Spinal cord (tissue), 10 donors: ENCODE measurements around the gene DAGLA. TPM values are rescaled to one million over a fixed set of nuclear protein-coding genes. Genes with fewer than 3 reads are reported as not detected.
"Not testable (repeated sequence)": the region's sequence is repeated elsewhere in the genome, so short reads cannot be mapped to it uniquely, and the experiment has no call there.

Source experiments
- DNase-seq, 6 donors: peaks; one replicate each; pipeline versions ENCODE4 v3.0.0 to v3.0.0-alpha.2; 2013 to 2015; ENCODE audit warnings: low spot score in 6 of 6, low read depth in 4 of 6
- H3K27ac ChIP-seq: one replicate; pipeline ENCODE4 v1.5.1; 2013; ENCODE audit warnings: low read depth, low read length, control low read depth
- H3K27me3 ChIP-seq: one replicate; pipeline ENCODE4 v1.6.1; 2013; ENCODE audit warnings: low read length; ENCODE audit not compliant: control insufficient read depth, insufficient read depth
- H3K36me3 ChIP-seq: one replicate; pipeline ENCODE4 v1.6.1; 2013; ENCODE audit warnings: low read length; ENCODE audit not compliant: control insufficient read depth, insufficient read depth
- H3K4me1 ChIP-seq: one replicate; pipeline ENCODE4 v1.6.1; 2013; ENCODE audit warnings: low read length; ENCODE audit not compliant: control insufficient read depth, insufficient read depth
- H3K4me3 ChIP-seq: one replicate; pipeline ENCODE4 v1.5.1; 2013; ENCODE audit warnings: low read depth, low read length, control low read depth
- H3K9me3 ChIP-seq: one replicate; pipeline ENCODE4 v1.6.1; 2013; ENCODE audit warnings: low read length; ENCODE audit not compliant: control insufficient read depth, insufficient read depth
- WGBS: methylation state at CpG from one replicate; pipeline ENCODE4 v1.1.5; 2013; ENCODE audit warnings: missing lambda C conversion rate; ENCODE audit not compliant: insufficient coverage; 5-methylcytosine and 5-hydroxymethylcytosine counted together
- polyA plus RNA-seq, 2 donors: library from polyadenylated mRNA; unstranded; fragments of 120-200 nt; gene quantifications; one replicate each; pipeline ENCODE4 v1.2.1, GENCODE V29; 2013; ENCODE audit not compliant: insufficient read length in 2 of 2
- total RNA-seq, 2 donors: library from RNA; depleted of rRNA in 1 of 2; stranded (reverse); fragments of 120-200 nt in 1 of 2; fragments of >200 nt in 1 of 2; gene quantifications; one replicate each; pipeline versions ENCODE4 v1.2.3 to v1.2.4, GENCODE V29; 2013 to 2014
- donor health status: healthy.

Gene DAGLA
- total and polyA plus RNA-seq, 4 donors = 3.9 to 21.7 (median 14.8) TPM

DNA sequence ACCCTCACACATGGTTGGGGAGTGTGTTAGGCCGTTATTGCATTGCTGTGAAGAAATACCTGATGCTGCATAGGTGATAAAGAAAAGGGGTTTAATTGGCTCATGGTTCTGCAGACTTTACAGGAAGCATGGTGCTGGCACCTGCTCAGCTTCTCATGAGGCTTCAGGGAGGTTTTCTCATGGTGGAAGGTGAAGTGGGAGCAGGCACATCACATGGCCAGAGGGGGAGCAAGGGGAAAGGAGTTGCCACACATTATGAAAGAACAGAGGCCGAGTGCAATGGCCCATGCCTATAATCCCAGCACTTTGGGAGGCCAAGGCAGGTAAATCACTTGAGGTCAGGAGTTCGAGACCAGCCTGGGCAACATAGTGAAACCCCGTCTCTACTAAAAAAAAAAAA is 19.2 kb upstream of the DAGLA start:
- H3K4me3 ChIP-seq, H3K4me1 ChIP-seq, H3K27ac ChIP-seq, DNase-seq, H3K27me3 ChIP-seq, H3K36me3 ChIP-seq, H3K9me3 ChIP-seq: not testable (repeated sequence)
- 80% methylated on average over 4 of the region's 4 CpGs for WGBS

DNA sequence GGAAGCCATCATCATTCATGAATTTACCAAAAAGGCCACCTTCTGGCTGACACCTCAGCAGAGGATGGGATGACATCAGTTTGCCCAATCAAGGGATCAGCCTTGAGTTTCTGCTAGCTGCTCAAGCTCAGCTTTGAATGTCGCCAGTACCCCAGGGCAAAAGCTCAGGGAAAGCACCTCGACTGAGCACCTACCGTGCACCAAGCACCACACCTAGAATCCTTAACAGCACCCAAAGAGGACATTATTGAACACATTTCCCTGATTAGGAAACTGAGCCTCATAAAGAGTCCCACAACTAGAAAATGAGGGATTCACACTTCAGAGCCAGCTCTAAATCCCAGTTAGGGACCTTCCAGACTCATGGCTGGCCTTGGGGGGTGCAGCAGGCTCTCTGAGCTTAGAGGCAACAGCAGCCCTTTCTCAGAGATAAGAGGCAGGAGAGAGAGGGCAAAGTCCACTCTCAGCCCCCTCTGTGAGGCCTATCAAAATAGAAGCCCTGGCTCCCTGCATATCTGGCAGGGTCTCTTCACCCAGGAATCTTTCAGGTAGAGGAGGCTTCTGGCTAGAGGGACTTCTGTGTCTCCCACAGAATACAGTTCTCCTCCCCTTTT is 13.4 kb upstream of the DAGLA start:
- no peaks in the 10 kb centered on the region for H3K27me3 ChIP-seq
- no peaks in the 10 kb centered on the region for H3K9me3 ChIP-seq
- H3K27ac ChIP-seq = no peak overlapping the region
- H3K4me1 ChIP-seq = no peaks in the 10 kb centered on the region
- 87% methylated on average over 3 of the region's 3 CpGs for WGBS
- no peak overlapping the region for H3K4me3 ChIP-seq
- H3K36me3 ChIP-seq = no peaks in the 10 kb centered on the region
- no peak for DNase-seq

DNA sequence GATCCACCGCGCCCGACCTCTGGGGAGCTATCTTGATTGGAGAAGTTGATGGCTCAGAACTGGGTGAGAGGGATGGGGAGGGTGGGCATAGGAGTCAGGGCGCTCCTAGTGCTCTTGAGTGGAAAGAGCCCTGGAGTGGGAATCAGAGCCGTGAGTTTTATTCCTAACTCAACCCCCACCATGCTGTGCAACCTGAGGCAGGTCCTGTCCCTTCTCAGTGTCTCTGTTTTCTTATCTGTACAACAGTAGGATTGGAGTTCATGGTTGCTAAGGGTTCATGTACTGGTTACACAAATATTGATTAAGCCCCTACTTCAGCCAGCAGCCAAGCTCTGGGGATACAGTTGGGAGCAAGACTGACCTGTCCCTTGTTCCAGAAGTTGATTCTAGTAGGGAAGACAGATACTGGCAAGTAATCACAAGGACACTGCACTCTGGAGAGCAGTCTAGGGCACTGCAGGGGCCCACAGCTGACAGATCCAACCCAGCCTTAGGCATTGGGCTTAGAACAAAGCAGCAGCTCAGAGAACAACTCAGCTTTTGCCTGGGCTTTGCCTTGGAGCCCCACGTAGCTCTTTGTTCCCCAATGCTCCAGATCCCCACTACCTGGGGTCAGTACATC is 12.4 kb upstream of the DAGLA start:
- Histone ChIP-seq H3K9me3 (no peaks in the 10 kb centered on the region), H3K4me3 (no peak overlapping the region), H3K27me3 (no peaks in the 10 kb centered on the region), H3K36me3 (no peaks in the 10 kb centered on the region), H3K4me1 (no peaks in the 10 kb centered on the region), H3K27ac (no peak overlapping the region)
- 70% methylated on average over 3 of the region's 6 CpGs for WGBS
- no peak for DNase-seq

DNA sequence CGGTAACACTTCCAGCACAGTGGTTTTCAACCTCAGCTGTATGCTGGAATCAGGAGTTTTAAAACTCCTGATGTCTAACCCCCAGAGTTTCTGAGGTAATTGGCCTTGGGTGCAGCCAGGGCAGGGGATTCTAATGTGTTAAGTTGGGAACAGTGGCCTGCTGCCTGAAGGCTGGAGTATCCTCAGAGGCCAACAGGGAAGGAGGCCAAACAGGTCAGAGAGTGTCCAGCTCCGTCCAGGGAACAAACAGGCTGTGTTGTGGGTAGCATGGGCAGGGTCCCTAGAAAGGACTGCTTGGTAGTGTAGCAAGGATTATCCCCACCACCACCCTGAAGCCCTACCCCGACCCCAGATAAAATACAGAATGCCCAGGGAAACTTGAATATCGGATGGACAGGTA is 10.8 kb upstream of the DAGLA start:
- H3K9me3 ChIP-seq = no peaks in the 10 kb centered on the region
- no peak overlapping the region for H3K4me3 ChIP-seq
- peaks cover 1% of the 10 kb centered on the region for H3K27me3 ChIP-seq
- DNase-seq = no peak
- no peaks in the 10 kb centered on the region for H3K4me1 ChIP-seq
- no peak overlapping the region for H3K27ac ChIP-seq
- 69% methylated on average over 2 of the region's 4 CpGs for WGBS
- no peaks in the 10 kb centered on the region for H3K36me3 ChIP-seq

DNA sequence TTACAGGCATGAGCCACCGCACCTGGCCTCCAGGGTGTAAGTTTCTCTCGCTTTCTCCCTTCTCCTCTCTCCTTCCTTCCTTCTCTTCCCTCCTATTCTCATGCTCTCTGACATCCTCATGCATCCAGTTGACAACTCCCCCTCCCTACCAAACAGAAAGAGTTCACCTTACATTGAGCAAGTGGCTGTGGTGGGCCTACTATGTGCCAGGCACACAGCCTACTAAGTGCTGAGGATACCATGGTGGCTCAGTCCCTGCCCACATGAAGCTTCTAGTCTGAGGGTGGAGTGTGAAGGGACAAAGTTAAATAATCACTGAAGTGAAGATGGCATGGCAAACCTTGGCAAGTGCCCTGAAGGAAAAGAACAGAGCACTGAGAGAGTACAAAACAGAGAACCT is 9.6 kb upstream of the DAGLA start:
- Histone ChIP-seq H3K4me3 (no peak overlapping the region), H3K27ac (no peak overlapping the region), H3K27me3 (peaks cover 2% of the 10 kb centered on the region), H3K4me1 (no peaks in the 10 kb centered on the region), H3K36me3 (no peaks in the 10 kb centered on the region), H3K9me3 (no peaks in the 10 kb centered on the region)
- 100% methylated on average over 2 of the region's 2 CpGs for WGBS
- DNase-seq = no peak

DNA sequence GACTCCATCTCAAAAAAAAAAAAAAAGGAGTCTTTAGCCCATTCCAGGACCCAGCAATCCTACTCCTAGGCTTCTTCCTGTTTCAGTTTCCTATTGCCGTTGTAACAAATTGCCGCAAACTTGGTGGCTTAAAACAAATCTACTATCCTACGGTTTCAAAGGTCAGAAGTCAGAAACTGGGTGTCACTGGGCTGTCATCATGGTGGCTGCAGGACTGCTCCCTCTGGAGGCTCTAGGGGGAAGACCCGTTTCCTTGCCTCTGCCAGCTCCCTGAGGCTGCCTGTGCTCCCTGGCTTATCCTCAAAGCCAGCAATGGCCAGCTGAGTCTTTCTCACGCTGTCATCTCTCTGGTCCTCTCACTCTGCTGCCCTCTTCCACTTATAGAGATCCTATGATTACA is 8.7 kb upstream of the DAGLA start:
- DNase-seq = no peak
- Histone ChIP-seq H3K4me1 (peaks cover 7% of the 10 kb centered on the region), H3K27me3 (peaks cover 5% of the 10 kb centered on the region), H3K27ac (no peak overlapping the region), H3K4me3 (no peak overlapping the region), H3K9me3 (no peaks in the 10 kb centered on the region), H3K36me3 (no peaks in the 10 kb centered on the region)
- WGBS = 60% methylated on average over 5 of the region's 5 CpGs

DNA sequence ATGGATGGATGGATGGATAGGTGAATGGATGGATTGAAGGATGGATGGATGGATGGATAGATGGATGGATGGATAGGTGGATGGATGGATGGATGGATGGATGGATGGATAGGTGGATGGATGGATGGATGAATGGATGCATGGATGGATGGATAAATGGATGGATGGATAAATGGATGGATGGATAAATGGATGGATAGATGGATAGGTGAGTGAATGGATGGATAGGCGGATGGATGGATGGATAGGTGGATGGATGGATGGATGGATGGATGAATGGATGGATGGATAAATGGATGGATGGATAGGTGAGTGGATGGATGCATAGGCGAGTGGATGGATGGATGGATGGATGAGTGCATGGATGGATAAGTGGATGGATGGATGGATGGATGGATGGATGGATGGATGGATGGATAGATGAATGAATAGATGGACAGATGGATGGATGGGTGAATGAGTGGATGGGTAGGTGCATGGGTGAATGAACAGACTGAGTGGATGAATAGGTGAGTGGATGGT is 6.2 kb upstream of the DAGLA start:
- not testable (repeated sequence) for H3K9me3 ChIP-seq, H3K27me3 ChIP-seq, DNase-seq, H3K4me3 ChIP-seq, H3K27ac ChIP-seq, H3K4me1 ChIP-seq, H3K36me3 ChIP-seq
- WGBS = 76% methylated on average over 2 of the region's 2 CpGs

DNA sequence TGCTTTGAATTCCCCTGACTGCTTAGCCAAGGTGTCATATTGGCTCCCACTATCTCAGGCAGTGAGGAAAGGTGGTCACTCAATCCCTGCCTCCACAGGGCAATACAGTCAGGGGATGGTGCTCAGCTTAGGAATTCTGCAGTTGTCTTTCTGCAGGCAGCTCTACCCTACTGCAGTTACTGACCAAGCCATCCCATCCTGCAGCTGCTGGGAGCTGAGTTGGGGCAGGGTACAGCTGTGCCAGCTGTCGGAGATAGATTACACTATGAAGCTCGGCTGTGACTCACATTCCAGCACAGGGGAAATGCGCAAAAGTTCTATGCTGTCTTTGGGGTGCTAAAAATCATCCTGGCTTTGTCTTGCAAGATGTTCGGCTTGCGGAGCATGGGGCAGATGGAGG is 4.4 kb upstream of the DAGLA start:
- Histone ChIP-seq H3K27me3 (peaks cover 7% of the 10 kb centered on the region), H3K4me1 (peaks cover 14% of the 10 kb centered on the region), H3K36me3 (no peaks in the 10 kb centered on the region), H3K9me3 (no peaks in the 10 kb centered on the region), H3K27ac (no peak overlapping the region), H3K4me3 (no peak overlapping the region)
- 32% methylated on average over 3 of the region's 5 CpGs for WGBS
- DNase-seq = peak in 1 of 6 donors; percentile 45

DNA sequence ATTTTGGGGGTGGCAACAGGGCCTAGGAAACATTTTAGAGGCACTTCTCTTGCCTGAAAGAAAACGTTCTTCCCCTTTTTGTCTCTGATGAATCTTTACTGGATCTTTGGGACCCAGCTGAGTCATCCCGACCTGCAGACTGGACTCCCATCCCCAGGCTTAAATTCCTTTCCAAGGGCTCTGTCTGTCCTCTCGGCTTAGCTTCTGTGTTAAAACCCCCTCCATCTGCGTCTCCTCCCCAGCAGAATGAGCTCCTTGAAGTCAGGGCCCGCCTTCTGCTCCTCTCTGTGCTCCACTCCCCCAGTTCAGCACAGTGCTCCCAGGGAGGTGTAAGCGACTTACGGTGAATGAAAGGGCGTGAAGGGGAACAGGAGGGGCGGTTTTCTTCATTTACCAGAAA is 895 bp upstream of the DAGLA start:
- no peak overlapping the region for H3K27ac ChIP-seq
- H3K36me3 ChIP-seq = peaks cover 8% of the 10 kb centered on the region
- DNase-seq = no peak
- WGBS = 39% methylated on average over 4 of the region's 9 CpGs
- peaks cover 7% of the 10 kb centered on the region for H3K27me3 ChIP-seq
- peaks cover 45% of the 10 kb centered on the region for H3K4me1 ChIP-seq
- no peak overlapping the region for H3K4me3 ChIP-seq
- H3K9me3 ChIP-seq = no peaks in the 10 kb centered on the region

DNA sequence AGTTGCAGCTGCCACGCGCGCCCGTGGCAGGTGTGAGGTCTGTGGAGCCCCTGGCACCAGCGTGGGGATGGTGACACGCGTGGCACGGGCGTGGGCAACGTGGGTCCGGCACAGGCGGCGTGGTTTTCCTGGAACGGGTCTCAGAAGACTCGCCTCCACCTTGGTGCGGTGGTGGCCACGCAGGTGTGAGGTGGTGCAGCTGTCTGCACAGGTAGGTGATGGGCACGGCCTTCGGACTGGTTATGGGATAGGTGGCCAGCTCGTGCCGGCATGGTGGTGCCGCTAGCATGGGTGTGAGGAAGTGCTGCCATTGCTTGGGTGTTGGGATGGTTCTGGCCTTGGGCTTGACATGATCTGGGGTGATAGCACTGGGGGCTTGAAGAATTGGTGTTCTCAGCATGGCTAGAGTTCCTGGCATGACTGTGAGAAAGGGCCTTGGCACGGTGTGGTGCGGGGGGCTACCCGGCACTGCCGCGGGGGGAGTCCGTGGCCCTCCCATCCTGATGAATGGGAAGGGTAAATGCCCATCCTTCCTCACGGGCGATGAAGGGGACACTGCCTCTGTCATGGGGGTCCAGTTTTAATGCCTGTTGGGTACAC is 531 bp downstream of the DAGLA start:
- 56% methylated on average over 30 of the region's 30 CpGs for WGBS
- Histone ChIP-seq H3K9me3 (no peaks in the 10 kb centered on the region), H3K36me3 (peaks cover 11% of the 10 kb centered on the region), H3K4me1 (peaks cover 52% of the 10 kb centered on the region), H3K27me3 (peaks cover 5% of the 10 kb centered on the region), H3K4me3 (peak overlapping the region; percentile 33), H3K27ac (no peak overlapping the region)
- DNase-seq = no peak
